NT2/D1 (cell line): ENCODE measurements around the gene TSPAN5.

Experiments
- SUZ12 ChIP-seq: IDR thresholded peaks from 2 replicates; pipeline ENCODE4 v1.6.1; 2011; ENCODE audit not compliant: insufficient read length, insufficient read depth; ENCODE audit errors: extremely low read depth
- YY1 ChIP-seq: IDR thresholded peaks from 2 replicates; pipeline ENCODE4 v1.6.1; 2011; ENCODE audit not compliant: insufficient read length, insufficient read depth
- ZNF274 ChIP-seq: IDR thresholded peaks from 2 replicates; pipeline ENCODE4 v1.6.1; 2011; ENCODE audit warnings: mild to moderate bottlenecking, low read depth, low read length

DNA sequence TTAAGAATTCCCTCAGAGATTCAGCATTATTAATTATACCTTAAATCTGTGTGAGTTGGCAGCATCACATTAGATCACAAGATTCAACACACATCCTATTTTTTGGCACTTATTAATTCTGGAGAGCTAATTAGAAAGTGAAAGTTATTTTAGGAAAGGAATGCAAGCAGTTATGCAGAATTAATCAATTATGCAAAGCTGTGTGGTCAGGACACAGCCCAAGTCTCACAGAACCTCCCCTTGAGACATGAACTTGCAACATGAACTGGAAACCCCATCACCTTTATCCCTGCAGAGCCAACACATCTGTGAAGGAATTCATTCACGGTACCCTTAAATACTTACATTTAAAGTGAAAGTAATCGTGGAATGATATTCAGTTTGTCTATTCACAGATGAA, 80.5 kb downstream of the TSPAN5 start:
- TF ChIP-seq YY1 (no peak), ZNF274 (no peak), SUZ12 (no peak)
